GM18861 (cell line): Measurements from ENCODE around the gene GDI1.

Experiments
- ATAC-seq: cut with Tn5 transposase; IDR thresholded peaks from one replicate; pipeline ENCODE4 v1.9.1; 2021; ENCODE audit not compliant: unreplicated experiment

GDI1 gene

DNA sequence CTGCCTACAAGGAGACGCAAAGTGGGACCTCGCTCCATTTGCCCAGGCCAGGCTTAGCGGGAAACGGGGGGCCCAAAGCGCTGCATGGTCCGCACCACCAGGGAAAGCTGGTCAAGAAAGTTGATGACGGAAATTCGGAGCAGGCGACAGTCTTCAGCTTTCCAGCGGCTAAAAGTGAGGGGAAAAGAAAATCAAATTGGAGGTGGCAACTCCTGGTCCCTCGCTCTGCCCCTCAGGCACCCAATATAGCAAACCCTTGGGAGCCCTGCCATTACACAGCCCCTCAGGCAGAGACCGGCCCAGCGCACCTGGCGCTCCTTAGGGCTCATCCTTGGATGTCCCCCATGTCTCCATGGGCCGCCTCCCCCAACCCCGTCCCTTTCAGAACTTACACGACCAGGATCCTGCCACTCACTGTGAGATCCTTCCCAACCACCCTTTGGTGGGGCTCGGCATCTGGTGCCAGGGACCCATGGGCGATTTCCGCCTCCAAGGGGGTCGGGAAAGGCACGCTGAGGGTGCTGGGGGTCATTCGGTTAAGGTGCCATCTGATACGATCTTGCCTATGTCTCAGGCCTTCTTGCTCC, 41.0 kb downstream of the GDI1 start:
- no peak for ATAC-seq

DNA sequence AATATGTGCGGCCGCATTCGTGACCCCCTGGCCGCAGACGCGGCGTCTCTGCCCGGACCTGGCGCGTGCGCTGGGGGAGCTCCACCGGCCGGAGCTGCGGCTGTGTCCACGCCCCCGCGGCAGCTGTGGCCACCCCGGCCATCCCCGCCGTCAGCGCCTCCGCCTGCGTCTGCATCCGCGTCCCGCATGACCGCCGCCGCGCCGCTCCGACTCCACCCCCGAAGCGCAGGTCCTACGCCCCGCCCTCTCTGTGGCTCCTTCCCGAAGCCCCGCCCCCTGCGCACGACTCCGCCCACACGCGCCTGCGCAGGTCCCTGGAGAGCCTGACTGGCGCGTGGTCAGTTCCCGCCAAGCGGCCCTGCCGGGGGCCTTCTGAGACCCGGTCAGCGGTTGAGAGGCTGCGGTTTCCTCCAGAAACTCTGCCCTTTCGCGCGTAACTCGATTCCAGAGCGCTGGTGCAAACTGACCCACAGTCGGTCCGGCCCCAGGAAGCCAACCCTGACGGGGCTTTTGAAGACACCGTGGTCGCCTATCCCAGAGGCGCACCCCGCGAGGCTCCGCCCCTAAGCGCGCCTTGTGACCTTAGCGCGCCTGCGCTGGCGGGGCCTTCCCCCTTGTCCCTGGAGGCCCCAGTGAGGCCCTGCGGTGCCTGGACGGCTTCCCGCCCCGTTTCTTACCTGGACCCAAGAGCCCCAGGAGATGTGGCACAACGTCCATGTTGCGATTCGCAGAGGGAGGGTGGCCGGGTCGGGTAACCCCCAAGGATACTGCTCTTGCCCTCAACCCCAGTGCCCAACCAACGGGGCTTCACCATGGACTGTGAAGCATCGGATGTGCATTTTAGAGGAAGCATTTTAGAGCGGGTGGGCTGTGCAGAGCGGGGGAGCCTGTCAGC, 42.0 kb downstream of the GDI1 start, which contains the start of gene LAGE3:
TSS of gene LAGE3 (minus strand) at position 554 of the 895 bp plus-strand sequence. CDS start at position 188, 366 bp downstream.
- peak; percentile 82 for ATAC-seq

DNA sequence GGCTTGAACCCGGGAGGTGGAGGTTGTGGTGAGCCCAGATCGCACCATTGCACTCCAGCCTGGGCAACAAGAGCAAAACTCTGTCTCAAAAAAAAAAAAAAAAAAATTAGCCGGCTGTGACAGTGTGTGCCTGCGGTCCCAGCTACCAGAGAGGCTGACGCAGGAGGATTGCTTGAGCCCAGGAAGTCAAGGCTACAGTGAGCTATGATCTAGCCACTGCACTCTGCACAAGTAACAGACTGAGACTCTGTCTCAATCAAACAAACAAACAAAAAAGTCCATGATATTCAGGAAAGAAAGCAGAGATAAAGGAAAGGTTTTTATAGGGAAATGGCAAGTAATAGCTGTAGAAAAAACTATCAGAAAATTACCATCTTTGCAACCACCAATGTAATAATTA, 44.2 kb downstream of the GDI1 start:
- ATAC-seq, result no peak

DNA sequence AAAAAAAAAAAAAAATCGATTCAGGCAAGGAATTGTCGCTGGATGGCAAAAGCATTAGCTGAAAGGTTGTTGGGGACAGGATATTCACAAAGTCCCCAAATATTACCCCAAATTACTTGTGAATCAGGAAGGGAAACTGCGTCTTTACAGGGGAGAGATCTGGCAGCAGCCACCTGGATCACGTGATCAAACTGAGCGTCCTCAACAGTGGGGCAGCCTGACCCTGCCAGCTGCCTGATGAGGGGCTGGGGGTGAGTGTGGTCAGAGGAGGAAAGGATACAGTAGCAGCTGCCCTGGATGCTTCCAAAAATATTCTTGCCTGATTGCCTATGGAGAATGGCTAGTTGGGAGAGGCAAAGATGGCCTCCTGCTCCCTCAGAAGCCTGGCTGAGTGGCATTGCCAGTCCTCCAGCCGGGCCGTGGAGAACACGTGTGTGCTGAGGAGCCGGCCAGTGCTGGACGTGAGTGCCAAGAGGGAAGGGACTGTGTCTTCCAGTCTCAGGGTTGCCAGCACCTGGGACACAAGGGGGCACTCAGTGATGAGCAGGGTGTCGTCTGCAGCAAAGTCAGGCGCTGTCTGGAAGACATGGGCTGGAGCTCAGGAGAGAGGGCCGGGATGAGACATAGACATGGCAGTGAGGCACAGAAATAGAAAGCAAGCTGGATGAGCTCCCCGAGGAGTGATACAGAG, 45.1 kb downstream of the GDI1 start:
- no peak for ATAC-seq

DNA sequence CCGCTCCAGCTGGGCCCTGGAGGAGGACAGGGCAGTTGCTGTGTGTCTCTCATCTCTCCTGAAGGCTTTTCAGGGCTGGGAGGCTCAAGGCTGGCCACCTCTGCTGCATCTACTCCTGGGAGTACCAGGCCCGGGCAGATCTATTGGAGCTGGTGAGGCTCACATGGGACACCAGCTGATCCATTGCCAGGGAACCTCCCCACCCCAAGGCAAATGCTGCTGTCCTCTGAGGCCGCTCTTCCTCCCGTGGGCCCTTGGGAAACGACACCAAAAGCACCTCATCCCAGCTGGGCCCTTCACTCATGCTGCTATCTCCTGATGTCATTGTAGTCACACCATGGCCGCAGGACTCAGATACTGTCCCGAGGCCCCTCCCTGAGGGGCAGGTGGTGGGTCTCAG, 45.8 kb downstream of the GDI1 start:
- no peak for ATAC-seq

DNA sequence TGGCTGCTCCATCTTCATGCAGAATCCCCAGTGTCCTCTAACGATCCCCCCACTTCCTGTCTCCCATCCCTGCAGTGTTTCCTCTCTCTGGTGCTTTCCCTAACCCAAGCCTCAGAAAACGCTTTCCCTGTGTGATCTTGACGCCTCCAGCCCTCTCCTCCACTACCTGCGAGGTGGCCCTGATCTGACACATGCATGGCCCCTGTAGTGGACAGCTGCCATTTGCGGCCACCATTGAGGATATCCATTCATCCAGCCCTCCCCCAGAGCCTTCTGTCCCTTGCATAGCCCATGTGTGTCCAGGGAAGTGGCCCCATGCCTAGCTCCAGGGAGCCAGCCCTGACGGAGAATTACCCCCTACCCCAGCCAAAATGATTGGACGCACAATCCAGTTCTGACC, 46.4 kb downstream of the GDI1 start:
- ATAC-seq, result no peak

DNA sequence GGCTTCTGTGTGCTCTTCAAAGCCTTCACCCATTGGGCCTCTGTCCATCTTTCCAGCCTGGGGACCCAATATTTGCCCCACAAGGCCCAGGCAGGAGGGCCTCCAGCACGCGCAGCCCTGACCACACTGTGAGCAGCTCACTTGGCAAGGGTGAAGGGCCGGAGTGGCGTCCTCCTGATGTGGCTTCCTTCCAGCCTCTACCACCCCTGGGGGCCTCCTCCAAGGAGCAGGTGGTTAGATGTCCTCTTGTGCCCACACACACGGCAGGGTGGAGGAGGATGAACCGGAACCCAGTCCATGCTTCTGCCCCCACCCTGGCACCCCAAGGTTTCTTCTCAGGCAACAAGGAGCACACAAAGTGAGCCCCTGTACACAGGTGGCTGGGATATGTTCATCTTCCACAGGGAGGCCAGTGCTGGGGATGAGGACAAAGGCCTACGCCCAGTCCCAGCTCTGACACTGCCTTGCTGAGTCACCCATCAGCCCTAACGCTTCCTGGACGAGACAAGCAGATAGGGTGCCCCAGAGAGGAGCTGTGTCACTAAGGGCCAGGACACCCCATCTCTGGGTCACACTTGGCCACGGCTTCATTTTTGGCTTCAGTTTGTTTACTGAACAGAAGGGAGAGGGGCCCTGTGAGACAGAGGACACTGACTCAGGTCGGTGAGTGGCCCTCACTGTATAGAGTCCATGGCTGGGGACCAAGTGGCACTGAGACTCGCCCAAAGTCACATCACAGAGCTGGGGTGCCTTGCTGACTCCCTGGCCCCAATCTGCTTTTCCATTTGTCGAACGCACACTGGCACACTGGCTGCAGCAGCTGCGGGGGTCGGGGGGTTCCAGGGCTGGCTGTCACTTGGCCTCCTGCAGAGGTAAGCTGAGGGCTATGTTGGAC, 47.5 kb downstream of the GDI1 start:
- no peak for ATAC-seq

DNA sequence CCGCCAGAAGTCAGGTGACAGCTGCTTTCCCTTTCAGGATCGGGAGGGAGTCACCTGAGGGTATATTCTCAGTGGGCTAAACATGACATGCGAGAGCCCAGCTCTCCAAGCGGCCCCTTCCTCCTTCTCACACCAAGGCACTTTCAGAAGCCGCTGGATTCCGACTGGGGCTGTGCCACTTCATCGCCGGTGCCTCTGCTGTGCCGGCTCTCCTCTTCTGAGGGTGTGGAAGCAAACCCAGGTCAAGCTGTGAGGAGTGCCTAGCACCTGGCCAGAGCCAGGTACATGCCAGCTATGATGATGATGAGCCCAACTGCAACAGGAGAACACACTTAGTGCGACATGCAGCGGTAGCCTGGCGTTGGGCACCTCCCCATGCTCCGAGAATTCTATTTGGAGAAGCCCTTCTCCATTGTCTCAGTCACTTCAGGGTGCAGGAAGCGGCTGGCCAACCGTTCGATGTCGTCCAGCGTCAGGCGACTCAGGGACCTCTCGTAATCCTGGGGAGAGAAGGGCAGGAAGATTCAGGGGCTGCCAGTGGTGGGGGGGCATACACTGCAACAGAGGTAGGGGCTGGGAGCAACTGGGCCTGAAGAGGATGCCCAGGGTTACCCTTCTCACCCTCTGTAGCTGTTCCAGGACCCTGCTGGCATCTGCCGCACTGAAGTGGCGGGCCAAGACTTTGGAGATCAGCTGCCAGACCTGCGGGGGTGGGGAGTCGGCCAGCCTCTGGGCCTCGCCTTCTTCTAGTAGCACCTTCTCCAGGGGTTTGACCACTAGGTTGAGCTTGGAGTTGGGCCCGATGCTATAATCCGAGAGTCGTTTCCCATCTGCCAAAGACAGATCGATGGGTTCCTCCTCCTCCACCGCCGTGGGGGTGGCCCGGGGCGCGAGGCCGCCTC, 48.4 kb downstream of the GDI1 start:
- no peak for ATAC-seq

DNA sequence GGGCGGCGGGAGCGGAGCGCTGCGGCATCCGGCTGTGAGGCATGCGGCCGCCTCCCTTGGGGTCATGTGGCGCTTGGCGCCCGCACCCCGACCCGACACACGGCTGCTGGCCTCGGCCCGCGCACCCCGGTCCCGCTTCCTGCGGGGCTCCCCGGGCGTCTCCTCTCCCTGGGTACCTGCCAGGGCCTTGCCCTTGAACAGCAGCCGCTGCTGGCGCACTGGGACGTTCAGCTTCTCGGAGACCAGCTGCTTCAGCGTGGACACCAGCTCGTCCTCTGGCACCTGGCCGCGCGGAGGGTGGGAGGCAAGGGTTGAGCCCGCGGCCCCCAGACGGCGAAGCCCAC, 49.1 kb downstream of the GDI1 start:
- ATAC-seq, result no peak

DNA sequence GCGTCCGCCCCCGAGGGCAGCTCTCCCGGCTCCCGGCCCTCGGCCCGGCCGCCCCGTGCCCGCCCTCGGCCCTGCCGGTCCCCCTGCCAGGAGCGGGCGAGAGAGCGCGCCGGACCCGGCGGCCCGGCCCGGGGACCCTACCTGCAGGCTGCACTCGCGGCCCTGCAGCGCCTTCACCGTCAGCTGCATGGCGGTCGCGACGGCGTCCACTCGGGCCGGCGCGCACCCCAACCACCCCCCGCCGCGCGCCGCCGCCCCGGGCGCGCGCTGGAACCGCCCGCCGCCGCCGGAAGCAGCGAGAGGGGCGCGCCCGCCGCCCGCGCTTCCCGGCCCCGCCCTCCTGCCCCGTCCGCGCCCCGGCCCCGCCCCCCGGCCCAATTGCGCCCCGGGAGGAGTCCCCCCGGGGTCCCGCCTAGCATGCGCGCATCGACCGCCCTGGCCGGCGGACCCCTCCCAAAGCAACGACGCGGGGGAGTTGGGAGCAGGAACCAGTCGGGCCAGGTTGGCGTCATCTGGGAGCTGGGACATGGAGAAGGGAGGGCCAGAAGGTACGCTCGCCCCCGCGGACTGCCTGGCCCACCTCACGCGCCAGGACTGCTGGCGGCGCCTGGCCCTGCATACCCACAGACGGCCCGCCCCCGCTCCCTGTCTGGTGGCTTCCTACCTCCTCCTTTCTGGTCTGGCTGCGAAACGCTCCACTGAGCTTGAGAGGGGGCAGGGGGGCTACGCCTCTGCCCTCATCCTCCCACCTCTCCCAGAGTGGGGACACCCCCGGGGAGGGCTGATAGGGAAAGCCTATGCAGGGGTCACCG, 49.6 kb downstream of the GDI1 start, which contains the start of gene UBL4A:
TSS of gene UBL4A (minus strand) at position 220 of the 812 bp plus-strand sequence. CDS start at position 189, 31 bp downstream.
- no peak for ATAC-seq

DNA sequence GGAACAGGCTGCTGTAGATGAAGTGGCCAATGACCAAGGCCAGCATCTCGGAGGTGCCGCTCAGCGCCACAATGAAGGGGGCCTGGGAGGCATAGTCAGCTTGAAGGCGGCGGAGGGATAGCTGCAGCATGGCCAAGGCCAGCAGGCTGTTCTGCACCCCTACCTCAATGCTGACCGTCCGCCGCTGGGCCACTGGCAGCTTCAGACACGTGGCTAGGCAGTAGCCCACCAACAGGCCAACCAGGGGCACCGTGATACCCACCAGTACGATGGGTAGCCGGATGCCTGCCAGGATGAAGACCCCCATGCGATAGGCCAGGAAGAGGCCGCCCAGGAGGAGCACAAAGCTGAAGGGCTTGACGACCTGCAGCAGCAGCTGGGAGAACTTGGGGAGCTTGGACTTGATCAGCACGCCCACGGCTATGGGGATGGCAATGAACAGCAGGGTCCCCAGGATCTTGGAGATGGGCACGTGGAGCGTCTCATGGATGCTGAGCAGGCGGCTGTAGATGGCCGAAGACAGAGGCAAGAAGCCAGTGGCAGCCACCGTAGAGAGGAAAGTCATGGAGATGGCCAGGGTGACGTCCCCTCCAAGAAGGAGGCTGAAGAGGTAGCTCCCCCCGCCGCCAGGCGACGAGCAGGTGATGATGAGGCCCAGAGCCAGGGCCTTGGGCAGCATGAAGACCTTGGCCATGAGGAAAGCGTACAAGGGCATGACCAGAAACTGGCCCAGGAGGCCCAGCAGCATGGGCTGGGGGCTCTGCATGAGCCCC, 50.8 kb downstream of the GDI1 start:
- no peak for ATAC-seq

DNA sequence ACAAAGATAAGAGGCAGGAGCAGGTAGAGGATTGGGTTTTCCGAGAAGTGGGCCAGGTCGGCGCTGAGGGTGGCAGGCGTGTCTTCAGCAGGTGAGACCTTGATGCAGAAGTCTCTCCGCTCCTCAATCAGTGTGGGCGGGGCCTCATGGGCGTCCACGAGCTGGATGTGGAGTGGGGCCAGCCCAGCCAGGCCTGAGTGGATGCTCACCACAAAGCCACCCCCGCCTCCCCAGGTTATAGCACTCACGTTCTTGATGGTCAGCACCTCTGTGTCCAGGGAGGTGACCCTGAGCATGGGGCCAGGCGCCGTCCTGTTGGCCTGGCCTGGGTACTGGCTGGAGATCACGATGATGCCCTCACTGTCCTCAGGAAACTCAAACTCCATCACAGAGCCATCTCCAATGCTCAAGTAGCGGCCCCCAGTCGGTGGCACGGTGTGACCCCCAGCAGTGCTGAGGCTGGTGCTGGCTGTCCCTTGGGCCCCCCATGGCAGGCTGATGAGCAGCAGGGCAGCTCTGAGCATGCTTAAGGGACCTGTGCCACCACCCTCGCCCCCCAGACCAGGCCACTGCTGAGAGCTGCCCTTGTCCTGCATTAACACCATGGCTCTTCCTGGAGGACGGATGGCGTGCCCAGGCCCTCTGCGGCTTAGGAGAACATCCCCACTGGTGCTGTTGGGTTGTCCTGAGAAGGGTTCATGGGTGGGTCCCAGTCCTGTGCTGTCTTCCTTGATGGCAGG, 51.6 kb downstream of the GDI1 start:
- ATAC-seq, result no peak

DNA sequence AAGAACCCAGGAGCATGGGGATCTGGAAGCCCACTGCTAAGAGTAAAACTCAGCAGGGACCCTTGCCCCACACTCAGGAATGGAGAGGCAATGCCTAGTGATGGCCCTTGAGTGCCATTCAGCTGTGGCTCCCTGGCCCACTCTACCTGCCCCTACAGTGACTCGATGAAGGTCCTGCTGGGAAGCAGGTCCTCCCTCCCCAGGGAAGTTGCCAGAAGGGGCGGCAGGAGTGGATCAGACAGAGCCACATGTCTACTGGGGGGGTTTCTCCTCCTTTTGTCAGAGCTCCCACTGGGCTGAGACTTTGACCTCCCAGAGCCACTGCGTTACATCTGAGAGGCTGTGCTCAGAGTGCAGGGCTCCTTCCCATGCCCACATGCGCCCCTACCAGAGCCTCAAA, 52.2 kb downstream of the GDI1 start:
- ATAC-seq, result no peak

DNA sequence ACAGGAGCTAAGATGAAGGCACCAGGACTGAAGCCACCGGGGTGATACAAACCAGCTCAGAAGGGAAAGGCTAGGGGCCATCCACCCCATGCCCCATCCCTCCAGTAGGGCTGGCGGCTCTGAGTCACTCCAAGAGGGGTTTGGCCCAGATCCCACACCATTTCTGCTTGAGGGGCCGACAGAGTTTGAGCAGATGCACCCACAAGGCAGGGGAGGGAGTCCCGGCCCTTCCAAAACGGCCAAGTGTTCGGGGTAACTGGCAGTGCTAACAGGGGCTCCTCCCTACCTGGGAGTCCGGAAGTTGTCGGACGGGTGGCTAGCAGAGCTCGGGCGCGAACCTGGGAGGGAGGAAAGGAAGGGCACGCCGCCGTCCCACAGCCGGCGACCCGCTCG, 53.1 kb downstream of the GDI1 start:
- peak; percentile 5 for ATAC-seq

DNA sequence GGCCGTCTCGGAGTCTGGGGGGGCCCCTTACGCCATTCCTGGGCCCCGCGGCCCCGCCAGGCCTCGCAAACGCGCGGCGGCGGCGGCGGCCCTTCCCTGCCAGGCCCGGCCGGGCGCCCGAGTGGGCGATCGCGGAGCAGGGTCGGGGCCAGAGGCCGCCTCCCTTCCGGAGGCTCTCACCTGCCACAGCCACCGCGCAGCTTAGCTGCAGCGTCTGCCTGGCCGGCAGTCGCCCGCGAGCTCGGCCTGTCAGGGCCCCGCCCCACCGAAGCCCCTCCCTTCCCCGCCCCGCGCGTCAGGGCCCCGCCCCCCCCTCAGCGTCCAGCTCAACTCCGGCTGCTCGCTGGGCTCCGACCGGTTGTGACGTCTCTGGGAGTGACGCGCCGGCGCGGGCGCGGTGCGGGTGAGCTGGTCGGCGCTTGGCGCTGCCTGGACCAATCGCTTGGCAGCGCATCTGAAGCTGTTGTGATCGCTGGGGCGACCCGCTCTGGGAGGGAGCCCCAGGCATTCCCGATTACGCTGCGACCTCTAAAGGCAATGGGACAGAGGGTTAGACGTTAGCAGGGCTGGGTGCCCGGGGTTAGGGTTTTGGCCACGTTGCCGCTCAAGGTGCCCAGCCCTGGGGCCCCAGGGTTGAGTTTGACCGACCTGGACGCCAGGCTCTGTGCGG, 53.6 kb downstream of the GDI1 start, which contains the start of gene SLC10A3:
TSS of gene SLC10A3 (minus strand) at position 216 of the 670 bp plus-strand sequence. CDS start 1,689 bp downstream, outside the sequence.
- peak; percentile 73 for ATAC-seq
